Neuronal stem cell (in vitro differentiated cells): ENCODE data around the gene SAP30BP.
A peak's percentile ranks its signal among the peaks of the same experiment; 100 is the strongest.

Source experiments
- DNase-seq: peaks from one replicate; pipeline ENCODE4 v3.0.0-alpha.2; 2013; ENCODE audit warnings: low spot score
- H2AFZ ChIP-seq: one replicate; pipeline ENCODE4 v1.6.1; 2013; ENCODE audit warnings: mild to moderate bottlenecking, low read length, inconsistent platforms
- H2AK5ac ChIP-seq: 2 replicates; pipeline ENCODE4 v1.6.1; 2013; ENCODE audit warnings: low read depth, mild to moderate bottlenecking, inconsistent platforms, low read length, moderate library complexity, mixed read lengths
- H2BK120ac ChIP-seq: 2 replicates; pipeline ENCODE4 v1.6.1; 2013; ENCODE audit warnings: low read depth, mild to moderate bottlenecking, inconsistent platforms, low read length, moderate library complexity, mixed read lengths
- H2BK12ac ChIP-seq: one replicate; pipeline ENCODE4 v1.6.1; 2013; ENCODE audit warnings: low read length, inconsistent platforms
- H2BK15ac ChIP-seq: 2 replicates; pipeline ENCODE4 v1.6.1; 2013; ENCODE audit warnings: mild to moderate bottlenecking, low read length, inconsistent platforms, mixed read lengths
- H2BK5ac ChIP-seq: one replicate; pipeline ENCODE4 v1.6.1; 2013; ENCODE audit warnings: inconsistent platforms, mild to moderate bottlenecking, low read length, moderate library complexity
- H3K14ac ChIP-seq: one replicate; pipeline ENCODE4 v1.6.1; 2013; ENCODE audit warnings: low read length, inconsistent platforms
- H3K18ac ChIP-seq: 2 replicates; pipeline ENCODE4 v1.6.1; 2013; ENCODE audit warnings: low read length, inconsistent platforms
- H3K23ac ChIP-seq: 2 replicates; pipeline ENCODE4 v1.6.1; 2013; ENCODE audit warnings: low read depth, mild to moderate bottlenecking, mixed read lengths, low read length, inconsistent platforms; ENCODE audit not compliant: poor library complexity
- H3K27ac ChIP-seq: replicated peaks from 3 replicates; pipeline ENCODE4 v1.5.1; 2013; ENCODE audit warnings: low read length, inconsistent platforms
- H3K27me3 ChIP-seq, 3 experiments: 2 replicates each; pipeline ENCODE4 v1.6.1; 2013; ENCODE audit warnings: low read length in 3 of 3, mild to moderate bottlenecking in 2 of 3, inconsistent platforms in 1 of 3, low read depth in 1 of 3, mixed read lengths in 1 of 3, moderate library complexity in 1 of 3; ENCODE audit not compliant: control insufficient read depth in 3 of 3, insufficient read depth in 3 of 3
- H3K36me3 ChIP-seq, 2 donors: replicated peaks in 1 of 2; 2 replicates each; pipeline ENCODE4 v1.6.1; 2013; ENCODE audit warnings: low read length in 2 of 2; ENCODE audit not compliant: control insufficient read depth in 2 of 2, insufficient read depth in 2 of 2
- H3K4ac ChIP-seq: 2 replicates; pipeline ENCODE4 v1.6.1; 2013; ENCODE audit warnings: inconsistent platforms, mild to moderate bottlenecking, low read length, moderate library complexity
- H3K4me1 ChIP-seq, 2 donors: 1 replicate in 1 of 2; 2 replicates in 1 of 2; pipeline ENCODE4 v1.6.1; 2013; ENCODE audit warnings: low read length in 2 of 2, low read depth in 1 of 2; ENCODE audit not compliant: control insufficient read depth in 2 of 2, insufficient read depth in 1 of 2
- H3K4me2 ChIP-seq: one replicate; pipeline ENCODE4 v1.6.1; 2013; ENCODE audit warnings: mild to moderate bottlenecking, low read length, inconsistent platforms; ENCODE audit not compliant: insufficient read depth, poor library complexity, severe bottlenecking
- H3K4me3 ChIP-seq, 2 donors: 2 replicates each; pipeline ENCODE4 v1.5.1; 2013; ENCODE audit warnings: low read length in 2 of 2, mild to moderate bottlenecking in 2 of 2, inconsistent platforms in 1 of 2, moderate library complexity in 1 of 2
- H3K79me1 ChIP-seq: one replicate; pipeline ENCODE4 v1.6.1; 2013; ENCODE audit warnings: low read depth, mild to moderate bottlenecking, inconsistent platforms, low read length, moderate library complexity
- H3K9ac ChIP-seq: one replicate; pipeline ENCODE4 v1.6.1; 2013; ENCODE audit warnings: mild to moderate bottlenecking, low read depth, low read length, inconsistent platforms; ENCODE audit not compliant: poor library complexity
- H3K9me3 ChIP-seq, 2 donors: replicated peaks in 1 of 2; 2 replicates each; pipeline versions ENCODE3 to v1.6.1; 2013; ENCODE audit warnings: low read length in 2 of 2, mild to moderate bottlenecking in 2 of 2, inconsistent platforms in 1 of 2, low read depth in 1 of 2, mixed read lengths in 1 of 2, moderate library complexity in 1 of 2; ENCODE audit not compliant: control insufficient read depth in 2 of 2, insufficient read depth in 1 of 2
- H4K8ac ChIP-seq: one replicate; pipeline ENCODE4 v1.6.1; 2013; ENCODE audit warnings: low read depth, mild to moderate bottlenecking, inconsistent platforms, low read length, moderate library complexity
- H4K91ac ChIP-seq: one replicate; pipeline ENCODE4 v1.6.1; 2013; ENCODE audit warnings: low read length, low read depth, mild to moderate bottlenecking, inconsistent platforms; ENCODE audit not compliant: poor library complexity
- WGBS, 2 donors: extraction: QIAGEN DNeasy Blood & Tissue Kit; methylation state at CpG; one replicate each; pipeline ENCODE4 v1.1.7; 2013; ENCODE audit warnings: missing lambda C conversion rate in 2 of 2, mixed read lengths in 1 of 2; ENCODE audit not compliant: insufficient read length in 2 of 2, insufficient replicate concordance in 1 of 2; ENCODE audit errors: extremely low coverage in 2 of 2; 5-methylcytosine and 5-hydroxymethylcytosine counted together

SAP30BP gene

DNA sequence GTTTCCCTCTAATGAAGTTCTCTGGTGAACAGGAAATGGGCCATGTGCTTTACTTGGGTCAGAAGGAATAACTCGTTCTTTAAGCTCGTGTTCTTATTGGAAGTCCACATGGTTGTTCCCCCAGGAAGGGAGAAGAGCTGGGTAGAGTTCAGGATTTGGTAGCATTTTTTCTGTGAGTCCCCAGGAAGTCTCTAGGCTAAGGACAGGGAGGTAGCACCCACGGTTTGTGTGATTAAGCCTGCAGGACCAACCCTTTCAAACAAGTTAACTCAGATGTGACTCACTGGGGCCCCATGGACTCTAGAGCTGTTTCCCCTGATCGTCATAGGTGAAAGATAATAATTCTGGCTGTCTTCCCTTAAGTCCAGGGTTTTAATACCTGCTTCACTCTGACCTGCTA is 16.4 kb downstream of the SAP30BP start:
- Histone ChIP-seq H2AK5ac (no peak overlapping the region), H3K4me2 (no peak overlapping the region), H3K4me3 (no peak overlapping the region), H4K8ac (no peak overlapping the region), H3K9ac (no peak overlapping the region), H4K91ac (no peak overlapping the region), H3K36me3 (peaks cover 13 to 81% of the 10 kb centered on the region in 2 donors), H3K14ac (no peak overlapping the region), H3K4me1 (peaks cover 0 to 14% of the 10 kb centered on the region in 2 donors), H3K9me3 (no peaks in the 10 kb centered on the region), H3K18ac (no peak overlapping the region), H2AFZ (no peak overlapping the region), H3K4ac (no peak overlapping the region), H2BK15ac (no peak overlapping the region), H2BK120ac (no peak overlapping the region), H3K27me3 (no peaks in the 10 kb centered on the region), H3K23ac (no peak overlapping the region), H2BK5ac (no peak overlapping the region), H3K27ac (no peak overlapping the region), H2BK12ac (no peak overlapping the region), H3K79me1 (no peaks in the 10 kb centered on the region)
- WGBS, 2 donors = no CpG with 5 or more reads among the region's 4 CpGs
- DNase-seq = no peak

- Histone ChIP-seq H2AK5ac (no peak overlapping the region), H2BK12ac (no peak overlapping the region), H3K9ac (no peak overlapping the region), H3K9me3 (no peaks in the 10 kb centered on the region), H2BK120ac (no peak overlapping the region), H3K4me2 (no peak overlapping the region), H2BK5ac (no peak overlapping the region), H3K18ac (no peak overlapping the region), H2AFZ (no peak overlapping the region), H3K14ac (no peak overlapping the region), H3K23ac (no peak overlapping the region), H3K4me3 (no peak overlapping the region), H3K4me1 (peaks cover 0 to 16% of the 10 kb centered on the region in 2 donors), H3K27ac (no peak overlapping the region), H3K4ac (no peak overlapping the region), H3K27me3 (no peaks in the 10 kb centered on the region), H4K91ac (no peak overlapping the region), H3K79me1 (no peaks in the 10 kb centered on the region), H2BK15ac (no peak overlapping the region), H4K8ac (no peak overlapping the region), H3K36me3 (peaks cover 12 to 81% of the 10 kb centered on the region in 2 donors)
- no peak for DNase-seq
- WGBS, 2 donors = no CpG with 5 or more reads among the region's 5 CpGs
Measured at GRCh38 chr17:75684249-75684648, 17.1 kb downstream of the SAP30BP start.

GRCh38 chr17:75684924-75685323 is 17.8 kb downstream of the SAP30BP start:
- Histone ChIP-seq H3K23ac (no peak overlapping the region), H3K27ac (no peak overlapping the region), H3K4me2 (no peak overlapping the region), H2AK5ac (no peak overlapping the region), H3K9ac (no peak overlapping the region), H4K8ac (no peak overlapping the region), H3K14ac (no peak overlapping the region), H3K4me1 (peaks cover 0 to 16% of the 10 kb centered on the region in 2 donors), H2AFZ (no peak overlapping the region), H3K9me3 (no peaks in the 10 kb centered on the region), H2BK120ac (no peak overlapping the region), H2BK12ac (no peak overlapping the region), H3K79me1 (no peaks in the 10 kb centered on the region), H3K4me3 (no peak overlapping the region), H3K36me3 (peaks cover 8 to 81% of the 10 kb centered on the region in 2 donors), H4K91ac (no peak overlapping the region), H3K27me3 (no peaks in the 10 kb centered on the region), H2BK15ac (no peak overlapping the region), H3K18ac (no peak overlapping the region), H3K4ac (no peak overlapping the region), H2BK5ac (peak overlapping the region; percentile 67)
- no peak for DNase-seq
- WGBS, 2 donors = no CpG with 5 or more reads among the region's 7 CpGs

GRCh38 chr17:75685499-75685898 is 18.4 kb downstream of the SAP30BP start:
- H3K4me3 ChIP-seq = no peak overlapping the region
- no peak overlapping the region for H3K4ac ChIP-seq
- H2BK15ac ChIP-seq = no peak overlapping the region
- no peak overlapping the region for H2AFZ ChIP-seq
- WGBS, 2 donors = no CpG with 5 or more reads among the region's 3 CpGs
- no peak overlapping the region for H3K18ac ChIP-seq
- no peak overlapping the region for H3K14ac ChIP-seq
- no peak for DNase-seq
- no peak overlapping the region for H4K8ac ChIP-seq
- no peak overlapping the region for H2BK12ac ChIP-seq
- no peaks in the 10 kb centered on the region for H3K27me3 ChIP-seq
- peaks cover 4 to 81% of the 10 kb centered on the region in 2 donors for H3K36me3 ChIP-seq
- no peak overlapping the region for H2BK5ac ChIP-seq
- H3K27ac ChIP-seq = no peak overlapping the region
- H3K9me3 ChIP-seq = no peaks in the 10 kb centered on the region
- no peak overlapping the region for H3K23ac ChIP-seq
- H3K4me1 ChIP-seq = peaks cover 0 to 16% of the 10 kb centered on the region in 2 donors
- H3K79me1 ChIP-seq = no peaks in the 10 kb centered on the region
- H3K9ac ChIP-seq = no peak overlapping the region
- no peak overlapping the region for H2BK120ac ChIP-seq
- H4K91ac ChIP-seq = no peak overlapping the region
- H2AK5ac ChIP-seq = no peak overlapping the region
- H3K4me2 ChIP-seq = no peak overlapping the region
